SKM-1 treated with dmso at 0.1 percent for 144 hours (cell line): Measurements from ENCODE around the gene DNAH12.
A peak's percentile ranks its signal among the peaks of the same experiment; 100 is the strongest.

ENCODE experiments used
- DNase-seq: peaks from one replicate; lab custom pipeline; 2025; ENCODE audit not compliant: unreplicated experiment; lab: John Stamatoyannopoulos, UW

DNAH12 gene, protein sequence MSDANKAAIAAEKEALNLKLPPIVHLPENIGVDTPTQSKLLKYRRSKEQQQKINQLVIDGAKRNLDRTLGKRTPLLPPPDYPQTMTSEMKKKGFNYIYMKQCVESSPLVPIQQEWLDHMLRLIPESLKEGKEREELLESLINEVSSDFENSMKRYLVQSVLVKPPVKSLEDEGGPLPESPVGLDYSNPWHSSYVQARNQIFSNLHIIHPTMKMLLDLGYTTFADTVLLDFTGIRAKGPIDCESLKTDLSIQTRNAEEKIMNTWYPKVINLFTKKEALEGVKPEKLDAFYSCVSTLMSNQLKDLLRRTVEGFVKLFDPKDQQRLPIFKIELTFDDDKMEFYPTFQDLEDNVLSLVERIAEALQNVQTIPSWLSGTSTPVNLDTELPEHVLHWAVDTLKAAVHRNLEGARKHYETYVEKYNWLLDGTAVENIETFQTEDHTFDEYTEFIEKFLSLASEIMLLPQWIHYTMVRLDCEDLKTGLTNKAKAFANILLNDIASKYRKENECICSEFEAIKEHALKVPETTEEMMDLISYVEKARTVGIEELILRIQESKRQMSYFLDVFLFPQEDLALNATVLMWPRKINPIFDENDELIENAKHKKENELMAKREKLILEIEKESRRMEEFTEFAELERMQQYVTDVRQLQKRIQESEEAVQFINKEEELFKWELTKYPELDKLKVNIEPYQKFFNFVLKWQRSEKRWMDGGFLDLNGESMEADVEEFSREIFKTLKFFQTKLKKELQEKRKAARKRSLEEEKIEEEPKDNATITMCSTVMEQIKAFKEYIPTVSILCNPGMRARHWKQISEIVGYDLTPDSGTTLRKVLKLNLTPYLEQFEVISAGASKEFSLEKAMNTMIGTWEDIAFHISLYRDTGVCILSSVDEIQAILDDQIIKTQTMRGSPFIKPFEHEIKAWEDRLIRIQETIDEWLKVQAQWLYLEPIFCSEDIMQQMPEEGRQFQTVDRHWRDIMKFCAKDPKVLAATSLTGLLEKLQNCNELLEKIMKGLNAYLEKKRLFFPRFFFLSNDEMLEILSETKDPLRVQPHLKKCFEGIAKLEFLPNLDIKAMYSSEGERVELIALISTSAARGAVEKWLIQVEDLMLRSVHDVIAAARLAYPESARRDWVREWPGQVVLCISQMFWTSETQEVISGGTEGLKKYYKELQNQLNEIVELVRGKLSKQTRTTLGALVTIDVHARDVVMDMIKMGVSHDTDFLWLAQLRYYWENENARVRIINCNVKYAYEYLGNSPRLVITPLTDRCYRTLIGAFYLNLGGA (N-terminal part only)

DNA sequence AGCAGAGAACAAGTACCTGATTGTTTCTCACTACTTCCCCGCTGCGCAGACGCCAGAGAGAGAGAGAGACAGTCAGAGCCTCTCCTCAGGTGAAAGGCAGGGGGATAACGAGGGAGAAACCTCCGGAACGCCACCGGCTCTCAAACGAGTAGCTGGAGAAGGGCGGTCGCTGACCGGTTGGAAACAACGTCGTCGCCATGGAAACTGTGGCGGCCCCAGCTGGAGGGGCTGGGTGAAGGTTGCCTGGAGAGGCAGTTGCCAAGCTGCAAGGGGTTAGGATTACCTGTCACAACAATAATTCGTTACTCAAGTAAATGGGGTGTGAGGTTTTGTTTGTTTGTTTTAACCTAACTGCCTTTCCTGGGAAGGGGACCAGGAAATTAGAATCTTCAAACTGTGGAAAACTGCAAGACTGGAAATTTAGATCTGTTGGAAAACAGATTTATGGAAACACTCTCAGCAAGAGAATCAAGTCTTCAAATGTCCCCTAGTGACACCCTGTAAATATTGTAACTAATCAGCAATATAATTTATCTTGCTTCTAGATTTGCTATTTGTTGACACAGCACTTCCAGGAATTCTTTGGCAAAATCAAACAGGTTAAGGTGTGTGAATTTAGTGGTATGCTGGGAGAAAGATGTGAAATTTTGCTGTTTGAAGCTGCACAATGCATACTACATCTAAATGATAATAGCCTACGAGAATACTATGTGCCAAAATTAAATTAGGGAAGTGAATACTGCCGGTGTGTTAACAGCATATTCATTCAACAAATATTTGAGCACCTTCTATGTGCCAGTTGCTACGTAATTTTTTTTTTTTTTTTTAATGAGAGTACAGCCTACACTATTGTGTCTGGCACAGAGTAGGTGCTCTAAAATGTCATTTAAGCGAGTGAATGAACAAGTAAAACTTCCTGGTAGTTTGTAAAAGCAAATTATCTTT, at the start of gene DNAH12:
Gene DNAH12 (minus strand): TSS at position 164 of the 945 bp plus-strand sequence. CDS start 1,474 bp downstream, outside the sequence.
- no peak for DNase-seq

DNA sequence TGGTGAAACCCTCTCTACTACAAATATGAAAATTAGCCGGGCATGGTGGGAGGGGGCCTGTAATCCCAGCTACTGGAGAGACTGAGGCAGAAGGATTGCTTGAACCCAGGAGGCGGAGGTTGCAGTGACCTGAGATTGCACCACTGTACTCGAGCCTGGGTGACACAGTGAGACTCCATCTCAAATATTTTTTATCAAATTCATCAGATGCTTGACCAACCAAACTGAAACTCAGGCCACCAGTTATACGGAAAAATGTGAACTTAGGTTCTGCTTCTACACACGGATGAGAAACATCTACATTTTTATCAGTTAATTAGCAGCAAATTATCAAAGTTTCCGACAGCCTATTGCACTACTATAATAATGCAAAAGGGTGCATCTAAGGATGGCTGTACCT, 48.2 kb upstream of the DNAH12 start:
- no peak for DNase-seq

DNA sequence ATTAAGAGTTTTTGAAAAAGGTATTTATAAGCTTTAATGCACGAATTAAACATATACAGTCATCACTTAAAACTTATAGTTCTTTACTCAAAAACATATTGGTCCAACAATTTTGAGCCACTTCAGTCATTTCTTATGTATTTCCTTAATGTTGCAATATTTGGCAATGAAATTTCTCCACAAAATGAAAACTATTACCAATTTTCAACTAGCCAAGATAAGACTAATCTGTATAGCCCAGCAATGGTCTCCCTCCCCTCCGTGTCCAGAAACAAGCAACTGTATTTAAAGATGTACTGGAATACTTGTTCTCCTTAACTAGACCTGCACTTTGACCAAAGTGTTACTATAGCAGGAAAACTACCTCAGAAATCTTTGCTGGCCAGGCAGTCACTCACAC, 43.8 kb upstream of the DNAH12 start:
- no peak for DNase-seq

DNA sequence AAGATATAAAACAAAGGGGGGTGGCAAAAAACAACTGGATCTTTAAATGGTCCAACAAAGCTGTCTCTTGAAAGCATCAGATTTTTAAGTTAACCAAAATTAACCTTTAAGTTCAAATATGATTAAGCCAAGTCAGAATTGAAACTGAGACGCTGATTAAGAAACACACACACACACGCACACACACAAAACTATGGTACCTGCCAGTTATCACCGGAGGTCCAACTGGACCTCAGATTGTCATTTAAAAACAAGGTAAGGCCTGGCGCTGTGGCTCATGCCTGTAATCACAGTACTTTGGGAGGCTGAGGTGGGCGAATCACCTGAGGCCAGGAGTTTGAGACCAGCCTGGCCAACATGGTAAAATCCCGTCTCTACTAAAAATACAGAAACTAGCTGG, 42.6 kb upstream of the DNAH12 start:
- DNase-seq = no peak

DNA sequence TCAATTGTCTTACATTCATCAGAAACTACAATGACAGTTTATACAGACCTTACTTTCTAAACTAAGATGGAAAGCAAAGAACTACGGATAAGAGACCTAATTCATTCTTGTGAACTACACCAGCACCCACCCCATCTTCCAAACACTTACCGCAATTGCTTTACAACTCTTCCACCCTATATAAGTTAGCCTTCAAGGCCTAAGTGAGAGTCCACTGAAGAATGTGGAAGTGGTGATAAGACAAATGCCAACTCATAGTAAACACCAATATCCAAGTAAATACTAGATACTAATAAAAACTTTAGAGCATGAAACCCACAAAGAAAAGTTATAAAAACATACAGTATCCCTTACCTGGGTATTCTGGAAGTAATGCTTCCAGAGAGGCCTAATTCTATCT, 39.4 kb upstream of the DNAH12 start:
- DNase-seq = no peak

DNA sequence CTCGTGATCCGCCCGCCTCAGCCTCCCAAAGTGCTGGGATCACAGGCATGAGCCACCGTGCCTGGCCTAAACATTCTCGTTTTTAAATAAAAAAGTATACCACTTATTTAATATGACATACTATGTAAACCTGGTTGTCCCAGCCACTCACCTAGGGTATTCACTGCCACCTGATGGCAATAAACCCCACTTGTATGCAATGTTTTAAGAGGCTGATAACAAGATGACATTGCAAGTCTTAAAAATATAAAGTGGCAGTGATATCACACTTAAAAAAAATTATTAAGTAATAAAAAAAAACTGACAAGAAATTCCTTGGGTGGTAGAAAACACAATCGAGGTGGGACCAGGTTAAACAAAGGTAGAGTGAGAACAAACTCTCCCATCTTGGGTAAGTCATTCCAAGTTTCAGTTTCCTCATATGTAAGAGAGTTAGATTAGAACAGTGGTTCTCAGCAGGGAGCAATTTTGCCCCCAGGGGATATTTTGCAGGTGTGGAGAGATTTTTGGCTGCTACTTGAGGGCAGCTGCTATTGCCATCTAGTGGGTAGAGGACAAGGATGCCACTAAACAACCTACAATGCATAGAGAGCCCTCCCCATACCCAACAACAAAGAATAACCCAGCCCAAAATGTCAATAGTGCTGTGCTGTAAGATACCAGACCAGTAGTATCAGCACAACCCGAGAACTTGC, 38.5 kb upstream of the DNAH12 start:
- DNase-seq = no peak

DNA sequence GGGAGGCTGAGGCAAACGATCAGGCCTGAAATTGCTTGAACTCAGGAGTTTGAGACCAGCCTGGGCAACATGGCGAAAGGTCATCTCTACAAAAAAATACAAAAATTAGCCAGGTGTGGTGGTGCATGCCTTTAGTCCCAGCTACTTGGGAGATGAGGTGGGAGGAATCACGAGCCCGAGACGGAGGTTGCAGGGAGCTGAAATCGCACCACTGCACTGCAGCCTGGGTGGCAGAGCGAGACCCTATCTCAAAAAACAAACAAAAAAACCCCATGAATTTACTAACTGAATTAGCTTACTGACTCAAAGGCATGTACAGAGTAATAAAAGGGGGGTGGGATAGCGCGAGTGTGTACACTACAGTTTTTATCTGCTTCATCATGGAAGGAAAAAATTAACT, 33.7 kb upstream of the DNAH12 start:
- no peak for DNase-seq

DNA sequence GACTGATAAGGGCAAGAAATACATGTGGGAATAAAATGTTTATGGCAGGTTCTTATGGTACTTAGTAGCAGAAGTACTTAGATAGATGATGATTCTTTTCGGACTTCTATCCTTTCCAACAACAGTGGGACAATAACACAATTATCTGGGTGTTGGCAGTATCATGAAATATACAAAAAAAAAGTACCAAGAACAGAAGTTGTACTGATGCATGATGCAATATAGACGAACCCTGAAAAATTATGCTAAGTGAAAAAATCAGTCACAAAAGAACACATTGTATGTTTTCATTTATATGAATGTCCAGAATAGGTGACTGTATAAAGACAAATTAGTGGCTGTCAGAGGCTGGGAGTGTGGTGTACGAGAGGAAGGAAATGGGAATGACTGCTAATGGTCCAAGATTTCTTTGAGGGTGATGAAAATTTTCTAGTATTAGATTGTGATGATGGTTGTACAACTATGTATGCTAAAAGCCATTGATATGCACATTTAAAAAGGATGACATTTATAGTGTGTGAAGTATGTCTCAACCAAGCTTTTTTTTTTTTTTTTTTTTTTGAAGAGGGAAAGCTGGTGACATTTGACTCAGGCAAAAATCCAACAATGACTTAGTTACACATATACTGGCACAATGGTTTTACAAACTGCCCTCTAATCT, 32.0 kb upstream of the DNAH12 start:
- no peak for DNase-seq

DNA sequence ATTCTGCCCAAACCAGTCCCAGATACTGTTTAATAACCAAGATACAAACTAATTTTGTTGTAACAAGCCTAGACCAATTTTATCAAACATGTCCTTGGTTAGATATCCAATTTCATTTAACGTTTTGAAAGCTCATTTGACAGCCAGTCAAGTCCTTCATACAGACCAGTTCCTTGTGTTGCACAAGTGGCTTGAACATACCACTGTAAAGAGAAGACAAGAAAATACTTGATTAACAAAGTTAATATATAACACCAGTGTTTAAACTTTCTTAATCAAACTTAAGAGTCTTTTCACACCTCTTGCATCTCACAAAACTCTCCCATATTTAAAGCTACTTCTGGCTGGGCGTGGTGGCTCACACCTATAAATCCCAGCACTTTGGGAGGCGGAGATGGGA, 28.0 kb upstream of the DNAH12 start:
- no peak for DNase-seq

DNA sequence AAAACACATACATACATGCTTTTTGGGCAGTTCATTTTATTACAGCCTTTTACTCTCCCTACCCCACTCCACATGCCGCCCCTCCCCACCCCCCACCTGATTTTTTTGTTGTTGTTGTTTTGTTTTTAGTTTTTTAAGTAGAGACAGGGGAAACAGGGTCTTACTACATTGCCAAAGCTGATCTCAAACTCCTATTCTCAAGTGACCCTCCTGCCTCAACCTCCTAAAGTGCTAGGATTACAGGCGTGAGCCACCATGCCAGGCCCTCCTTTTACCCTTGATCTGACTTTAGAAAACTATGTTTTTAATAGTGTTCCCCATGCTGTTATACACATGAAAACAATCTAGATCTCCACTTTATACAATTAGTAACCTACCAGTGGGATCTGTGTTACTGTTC, 26.7 kb upstream of the DNAH12 start:
- no peak for DNase-seq

DNA sequence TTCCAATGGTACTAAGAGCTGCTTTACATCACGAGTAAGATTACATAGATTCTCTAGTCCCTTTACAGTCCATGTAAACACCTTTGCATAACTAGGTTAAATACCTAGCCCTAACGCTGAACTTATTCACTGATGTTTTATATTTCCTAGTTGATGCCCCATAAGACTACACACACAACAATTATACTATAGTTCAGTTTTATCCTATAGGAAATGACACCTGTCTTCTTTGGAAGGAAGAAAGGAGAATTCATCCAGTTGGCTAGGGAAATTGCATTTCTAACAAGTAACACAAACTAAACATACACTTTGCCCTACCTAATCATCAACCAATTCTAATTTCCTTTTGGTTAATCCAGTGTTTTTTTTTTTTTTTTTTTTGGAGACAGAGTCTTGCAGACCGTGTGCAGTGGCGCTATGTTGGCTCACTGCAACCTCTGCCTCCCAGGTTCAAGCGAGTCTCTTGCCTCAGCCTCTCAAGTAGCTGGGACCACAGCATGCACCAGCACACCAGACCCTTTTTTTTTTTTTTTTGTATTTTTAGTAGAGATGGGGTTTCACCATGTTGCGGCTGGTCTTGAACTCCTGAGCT, 25.8 kb upstream of the DNAH12 start:
- DNase-seq = no peak

DNA sequence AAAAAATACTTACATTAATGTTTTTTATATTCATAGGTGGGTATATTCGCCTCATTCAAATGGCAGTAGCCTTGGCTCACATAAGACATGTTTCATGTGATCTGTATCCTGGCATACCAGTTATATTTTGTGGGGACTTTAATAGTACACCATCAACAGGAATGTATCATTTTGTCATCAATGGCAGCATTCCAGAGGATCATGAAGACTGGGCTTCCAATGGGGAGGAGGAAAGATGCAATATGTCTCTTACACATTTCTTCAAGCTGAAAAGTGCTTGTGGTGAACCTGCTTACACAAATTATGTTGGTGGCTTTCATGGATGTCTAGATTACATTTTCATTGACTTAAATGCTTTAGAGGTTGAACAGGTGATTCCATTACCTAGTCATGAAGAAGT, 15.4 kb upstream of the DNAH12 start:
- DNase-seq = no peak

DNA sequence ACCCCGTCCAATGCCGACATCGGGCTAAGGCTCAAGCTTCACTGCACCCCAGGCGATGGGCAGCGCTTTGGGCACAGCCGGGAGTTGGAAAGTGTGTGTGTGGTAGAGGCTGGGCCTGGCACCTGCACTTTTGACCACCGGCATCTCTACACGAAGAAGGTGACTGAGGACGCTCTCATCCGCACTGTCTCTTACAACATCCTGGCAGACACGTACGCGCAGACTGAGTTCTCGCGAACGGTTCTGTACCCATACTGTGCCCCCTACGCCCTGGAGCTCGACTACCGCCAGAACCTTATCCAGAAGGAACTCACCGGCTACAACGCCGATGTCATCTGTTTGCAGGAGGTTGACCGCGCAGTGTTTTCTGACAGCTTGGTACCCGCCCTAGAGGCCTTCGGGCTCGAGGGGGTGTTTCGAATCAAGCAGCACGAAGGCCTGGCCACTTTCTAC, 13.0 kb upstream of the DNAH12 start:
- DNase-seq = no peak

DNA sequence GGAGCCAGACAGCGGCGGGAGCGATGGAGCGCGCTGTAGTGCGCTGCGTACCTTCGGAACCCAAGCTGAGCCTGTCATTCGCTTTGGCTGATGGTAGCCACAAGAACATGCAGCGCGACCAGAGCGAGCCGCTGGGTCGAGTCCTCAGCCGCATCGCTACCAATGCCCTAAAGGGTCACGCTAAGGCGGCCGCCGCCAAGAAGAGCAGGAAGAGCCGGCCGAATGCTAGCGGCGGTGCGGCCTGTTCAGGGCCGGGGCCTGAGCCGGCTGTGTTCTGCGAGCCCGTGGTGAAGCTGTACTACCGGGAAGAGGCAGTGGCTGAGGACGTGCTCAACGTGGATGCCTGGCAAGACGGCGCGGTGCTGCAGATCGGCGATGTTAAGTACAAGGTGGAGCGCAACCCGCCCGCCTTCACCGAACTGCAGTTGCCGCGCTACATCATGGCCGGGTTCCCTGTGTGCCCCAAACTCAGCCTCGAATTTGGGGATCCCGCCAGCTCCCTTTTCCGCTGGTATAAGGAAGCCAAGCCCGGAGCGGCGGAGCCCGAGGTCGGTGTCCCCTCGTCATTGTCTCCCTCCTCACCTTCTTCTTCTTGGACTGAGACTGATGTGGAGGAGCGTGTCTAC, 12.4 kb upstream of the DNAH12 start:
- no peak for DNase-seq

DNA sequence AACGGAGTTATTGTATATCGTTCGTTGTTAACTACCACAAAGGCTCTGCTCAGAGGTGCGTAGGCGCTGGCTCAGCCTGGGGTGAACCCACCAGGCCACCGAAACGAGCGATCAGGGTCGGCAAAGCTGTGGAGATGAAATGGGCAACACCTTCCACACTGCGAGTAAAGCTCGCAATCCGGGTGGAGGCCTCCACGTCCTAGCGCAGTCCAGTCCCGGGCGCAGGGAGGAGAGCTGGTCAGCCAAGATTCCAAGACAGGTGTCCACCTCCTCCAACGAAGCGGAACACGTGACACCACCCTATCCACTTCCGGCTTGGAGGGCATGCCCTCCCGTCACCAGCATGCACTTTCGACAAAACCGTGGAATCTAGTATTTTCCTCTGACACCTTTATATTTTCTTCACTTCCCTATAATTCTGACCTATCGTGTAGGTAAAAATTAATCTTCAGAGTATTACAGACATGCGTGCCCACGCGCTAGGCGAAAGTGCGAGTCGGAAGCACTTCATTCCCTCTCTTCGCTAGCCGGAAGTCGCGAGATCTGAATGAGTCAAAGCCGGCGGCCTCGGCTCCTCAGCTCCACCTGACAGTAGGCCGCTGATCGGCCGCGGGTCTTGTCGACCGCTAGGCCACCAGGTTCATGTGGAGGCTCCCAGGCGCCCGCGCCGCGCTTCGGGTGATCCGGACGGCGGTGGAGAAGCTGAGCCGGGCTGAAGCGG, 11.8 kb upstream of the DNAH12 start, which contains the start of gene PDE12:
Gene PDE12 (plus strand): TSS at position 537 of the 721 bp plus-strand sequence. CDS start 106 bp downstream, at position 643.
- DNase-seq = peak; percentile 89

DNA sequence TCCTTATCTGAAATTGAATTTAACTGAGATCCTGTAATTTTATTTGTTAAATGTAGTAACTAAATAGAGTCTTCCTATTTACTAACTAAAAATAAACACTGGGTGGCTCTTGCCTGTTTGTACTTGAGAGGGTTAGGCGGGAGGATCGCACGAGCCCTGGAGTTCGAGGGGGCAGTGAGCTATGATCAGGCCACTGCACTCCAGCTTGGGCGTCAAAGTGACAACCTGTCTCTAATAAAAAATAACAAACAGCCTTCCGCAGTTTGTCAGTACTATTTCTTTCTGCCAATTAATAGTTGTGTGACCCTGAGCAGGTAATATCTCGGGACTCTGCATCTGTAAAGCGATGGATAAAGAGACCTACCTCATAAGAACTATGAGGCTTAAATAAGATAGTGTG, 11.2 kb upstream of the DNAH12 start:
- DNase-seq = no peak

DNA sequence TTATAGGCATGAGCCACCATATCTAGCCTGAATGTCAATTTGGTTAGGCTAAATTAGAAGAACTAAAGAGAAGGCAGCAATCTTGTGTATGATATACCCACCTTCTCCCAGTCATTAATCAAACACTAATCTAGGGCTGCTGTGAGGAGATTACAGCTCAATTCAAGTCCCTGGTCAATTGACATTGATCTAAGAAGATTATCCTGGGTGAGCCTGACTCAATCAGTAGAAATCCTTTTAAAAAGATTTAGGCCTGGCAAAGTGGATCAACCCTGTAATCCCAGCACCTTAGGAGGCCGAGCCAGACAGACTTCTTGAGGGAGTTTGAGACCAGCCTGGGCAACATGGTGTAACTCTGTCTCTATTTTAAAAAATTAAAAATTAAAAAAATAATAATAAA, 2.5 kb upstream of the DNAH12 start:
- DNase-seq = no peak
